Measurements from ENCODE around the gene ATRAID. TPM values are rescaled to one million over a fixed set of nuclear protein-coding genes. Genes with fewer than 3 reads are reported as not detected.

The ATRAID gene
- polyA plus RNA-seq, 3 donors = 120 to 298 (median 287) TPM

DNA sequence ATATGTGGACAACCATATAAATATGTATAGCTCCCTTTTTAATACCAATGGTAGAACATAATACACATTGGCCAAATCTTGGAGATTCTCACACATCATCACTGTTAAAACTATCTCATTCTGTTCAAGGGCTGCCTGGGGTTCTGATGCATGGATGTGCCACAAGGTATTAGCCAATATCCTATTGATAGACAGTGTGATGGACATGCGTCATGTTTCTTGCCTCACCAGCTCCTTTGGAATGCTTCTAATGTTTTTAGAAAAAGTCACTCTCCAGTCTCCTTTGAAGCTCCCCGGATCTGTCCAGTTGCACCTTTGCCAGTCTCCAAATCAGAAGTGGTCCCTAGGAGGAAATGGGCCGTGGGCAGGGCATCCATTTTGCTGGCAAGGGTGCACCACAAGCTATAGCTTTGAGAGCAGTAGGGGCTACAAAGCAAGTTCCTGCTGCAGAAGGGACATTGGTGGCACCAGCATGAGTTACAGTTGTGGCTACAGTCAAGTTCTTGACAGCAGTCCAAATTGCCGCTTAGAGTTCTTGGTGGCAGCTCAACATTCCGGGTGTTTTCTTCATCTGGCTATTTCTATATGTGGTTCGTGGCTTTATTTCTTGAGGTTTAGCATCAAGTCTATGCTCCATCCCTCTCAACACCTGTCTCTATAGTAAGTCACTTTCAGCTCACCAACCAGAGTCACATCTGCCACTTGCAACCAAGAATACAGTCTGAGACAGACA, 25.1 kb upstream of the ATRAID start:
- no peaks in the 10 kb centered on the region for H3K4me1 ChIP-seq (ENCODE audit: control insufficient read depth in 1 of 2, insufficient read depth in 2 of 2, low read length in 2 of 2)
- no peak for DNase-seq
- 97% methylated on average over 3 of the region's 6 CpGs for WGBS (ENCODE audit: insufficient coverage)
- no peaks in the 10 kb centered on the region for H3K36me3 ChIP-seq (replicated peaks in 1 of 2; ENCODE audit: control insufficient read depth in 1 of 2, insufficient read depth in 2 of 2, low read length in 2 of 2)
- intact Hi-C loops (cut with micrococcal nuclease) = no loop called here
- H3K27me3 ChIP-seq (ENCODE audit: control insufficient read depth in 2 of 2, insufficient read depth in 2 of 2, low read length in 2 of 2) = no peaks in the 10 kb centered on the region
- no peak overlapping the region for H3K4me3 ChIP-seq (replicated peaks in 1 of 3; ENCODE audit: low read depth in 2 of 3, low read length in 3 of 3)
- Mint-ChIP-seq H3K4me3 (no peak overlapping the region), H3K4me1 (peaks cover 2% of the 10 kb centered on the region), H3K27ac (no peak overlapping the region), H3K9me3 (peaks cover 0 to 2% (median 0%) of the 10 kb centered on the region in 7 donors), H3K36me3 (no peaks in the 10 kb centered on the region), H3K27me3 (ENCODE audit: low read depth in 3 of 3) (peaks cover 1 to 8% (median 2%) of the 10 kb centered on the region in 3 donors)
- H3K9ac ChIP-seq (ENCODE audit: insufficient read depth, low read length, poor library complexity, severe bottlenecking) = no peak overlapping the region
- H4K20me1 ChIP-seq (ENCODE audit: insufficient read depth, low read length) = no peaks in the 10 kb centered on the region
- no peak overlapping the region for H3K4me2 ChIP-seq (replicated peaks; ENCODE audit: extremely low read depth, low read length, poor library complexity, severe bottlenecking)
- H2AFZ ChIP-seq (ENCODE audit: insufficient read depth, low read depth, low read length, poor library complexity, severe bottlenecking) = no peak overlapping the region
- TF ChIP-seq, protein P1, sequence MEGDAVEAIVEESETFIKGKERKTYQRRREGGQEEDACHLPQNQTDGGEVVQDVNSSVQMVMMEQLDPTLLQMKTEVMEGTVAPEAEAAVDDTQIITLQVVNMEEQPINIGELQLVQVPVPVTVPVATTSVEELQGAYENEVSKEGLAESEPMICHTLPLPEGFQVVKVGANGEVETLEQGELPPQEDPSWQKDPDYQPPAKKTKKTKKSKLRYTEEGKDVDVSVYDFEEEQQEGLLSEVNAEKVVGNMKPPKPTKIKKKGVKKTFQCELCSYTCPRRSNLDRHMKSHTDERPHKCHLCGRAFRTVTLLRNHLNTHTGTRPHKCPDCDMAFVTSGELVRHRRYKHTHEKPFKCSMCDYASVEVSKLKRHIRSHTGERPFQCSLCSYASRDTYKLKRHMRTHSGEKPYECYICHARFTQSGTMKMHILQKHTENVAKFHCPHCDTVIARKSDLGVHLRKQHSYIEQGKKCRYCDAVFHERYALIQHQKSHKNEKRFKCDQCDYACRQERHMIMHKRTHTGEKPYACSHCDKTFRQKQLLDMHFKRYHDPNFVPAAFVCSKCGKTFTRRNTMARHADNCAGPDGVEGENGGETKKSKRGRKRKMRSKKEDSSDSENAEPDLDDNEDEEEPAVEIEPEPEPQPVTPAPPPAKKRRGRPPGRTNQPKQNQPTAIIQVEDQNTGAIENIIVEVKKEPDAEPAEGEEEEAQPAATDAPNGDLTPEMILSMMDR (IDR thresholded peaks at IDR 0.05) = no peak
- H3K79me2 ChIP-seq (ENCODE audit: insufficient read depth, low read length) = no peaks in the 10 kb centered on the region
- H3K27ac ChIP-seq (ENCODE audit: low read depth in 1 of 2, low read length in 2 of 2) = no peak overlapping the region
- H3K9me3 ChIP-seq (replicated peaks in 1 of 2; ENCODE audit: control insufficient read depth in 1 of 2, insufficient read depth in 1 of 2, low read length in 2 of 2) = no peaks in the 10 kb centered on the region

DNA sequence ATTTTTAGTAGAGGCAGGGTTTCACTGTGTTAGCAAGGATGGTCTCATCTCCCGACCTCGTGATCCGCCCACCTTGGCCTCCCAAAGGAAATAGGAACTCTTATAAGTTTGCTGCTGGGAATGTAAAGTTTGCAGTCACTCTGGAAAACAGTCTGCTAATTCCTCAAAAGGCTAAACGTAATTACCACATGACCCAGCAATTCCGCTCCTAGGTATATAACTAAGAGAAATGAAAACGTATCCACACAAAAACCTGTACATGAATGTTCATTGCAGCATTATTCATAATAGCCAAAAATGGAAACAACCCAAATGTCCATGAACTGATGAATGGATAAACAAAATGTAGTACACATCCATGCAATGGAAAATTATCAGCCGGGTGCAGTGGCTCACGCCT, 21.9 kb upstream of the ATRAID start:
- Mint-ChIP-seq H3K9me3 (peaks cover 0 to 2% (median 0%) of the 10 kb centered on the region in 7 donors), H3K36me3 (no peaks in the 10 kb centered on the region), H3K27me3 (ENCODE audit: low read depth in 3 of 3) (peaks cover 1 to 14% (median 4%) of the 10 kb centered on the region in 3 donors), H3K4me1 (peaks cover 5% of the 10 kb centered on the region), H3K4me3 (no peak overlapping the region), H3K27ac (no peak overlapping the region)
- TF ChIP-seq, protein P1 (IDR thresholded peaks at IDR 0.05) = no peak
- H3K27ac ChIP-seq (ENCODE audit: low read depth in 1 of 2, low read length in 2 of 2) = no peak overlapping the region
- intact Hi-C loops (cut with micrococcal nuclease) = no loop called here
- no peaks in the 10 kb centered on the region for H3K4me1 ChIP-seq (ENCODE audit: control insufficient read depth in 1 of 2, insufficient read depth in 2 of 2, low read length in 2 of 2)
- no peak for DNase-seq
- H3K36me3 ChIP-seq (replicated peaks in 1 of 2; ENCODE audit: control insufficient read depth in 1 of 2, insufficient read depth in 2 of 2, low read length in 2 of 2) = no peaks in the 10 kb centered on the region
- no peak overlapping the region for H3K9ac ChIP-seq (ENCODE audit: insufficient read depth, low read length, poor library complexity, severe bottlenecking)
- H3K4me3 ChIP-seq (replicated peaks in 1 of 3; ENCODE audit: low read depth in 2 of 3, low read length in 3 of 3) = no peak overlapping the region
- H2AFZ ChIP-seq (ENCODE audit: insufficient read depth, low read depth, low read length, poor library complexity, severe bottlenecking) = no peak overlapping the region
- H4K20me1 ChIP-seq (ENCODE audit: insufficient read depth, low read length) = no peaks in the 10 kb centered on the region
- WGBS (ENCODE audit: insufficient coverage) = no CpG with 5 or more reads among the region's 8 CpGs
- H3K27me3 ChIP-seq (ENCODE audit: control insufficient read depth in 2 of 2, insufficient read depth in 2 of 2, low read length in 2 of 2) = no peaks in the 10 kb centered on the region
- no peak overlapping the region for H3K4me2 ChIP-seq (replicated peaks; ENCODE audit: extremely low read depth, low read length, poor library complexity, severe bottlenecking)
- no peaks in the 10 kb centered on the region for H3K79me2 ChIP-seq (ENCODE audit: insufficient read depth, low read length)
- H3K9me3 ChIP-seq (replicated peaks in 1 of 2; ENCODE audit: control insufficient read depth in 1 of 2, insufficient read depth in 1 of 2, low read length in 2 of 2) = no peaks in the 10 kb centered on the region
